ENCODE results near the gene MYO5A. TPM values are rescaled to one million over a fixed set of nuclear protein-coding genes. Genes with fewer than 3 reads are reported as not detected.
"Not testable (repeated sequence)": the region's sequence is repeated elsewhere in the genome, so short reads cannot be mapped to it uniquely, and the experiment has no call there.

MYO5A gene
- total RNA-seq, 1 experiment from 2014 or later = 21.8 TPM

DNA sequence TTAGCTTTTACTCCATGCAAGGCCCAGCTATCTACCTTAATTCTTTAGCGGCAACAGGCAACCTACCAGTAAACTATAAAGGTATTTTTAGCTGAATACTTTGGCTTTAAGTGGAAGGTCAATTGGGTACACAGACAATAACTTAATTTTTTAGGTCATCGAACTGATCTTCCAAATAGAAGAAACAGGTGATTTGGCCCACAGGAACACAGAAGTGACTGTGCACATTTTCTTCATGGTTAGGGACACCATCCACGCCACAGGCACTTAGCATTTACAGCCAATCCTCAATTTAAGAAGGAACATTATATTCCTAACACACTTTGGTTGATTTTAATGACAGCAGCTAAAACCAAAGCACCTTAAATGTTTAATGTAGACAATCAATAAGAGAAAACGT, 38.2 kb upstream of the MYO5A start:
- H3K79me1 ChIP-seq (ENCODE audit: insufficient read depth, low read depth, low read length, poor library complexity, severe bottlenecking) = no peaks in the 10 kb centered on the region
- H3K23me2 ChIP-seq (ENCODE audit: insufficient read length, low read depth, low read length, poor library complexity, severe bottlenecking) = peaks cover 7% of the 10 kb centered on the region
- no peaks in the 10 kb centered on the region for H3K9me3 ChIP-seq (ENCODE audit: control insufficient read depth, low read depth, low read length)
- no peak for DNase-seq
- no peaks in the 10 kb centered on the region for H4K20me1 ChIP-seq (ENCODE audit: control insufficient read depth, insufficient read depth, insufficient read length)
- no peak overlapping the region for H4K8ac ChIP-seq (replicated peaks; ENCODE audit: insufficient read length, low read depth, low read length)
- H3T11ph ChIP-seq (ENCODE audit: low read length) = no peak overlapping the region
- no peak overlapping the region for H4K91ac ChIP-seq (ENCODE audit: insufficient read length, low read depth, low read length)
- H3K18ac ChIP-seq (ENCODE audit: insufficient read length, low read depth, low read length) = no peak overlapping the region
- no peak overlapping the region for H2BK12ac ChIP-seq (ENCODE audit: insufficient read length, low read depth, low read length)
- H2BK5ac ChIP-seq (ENCODE audit: insufficient read length, low read length) = no peak overlapping the region
- no peak overlapping the region for H3K23ac ChIP-seq (ENCODE audit: insufficient read length, low read depth, low read length)
- no peak overlapping the region for H2AK5ac ChIP-seq (ENCODE audit: insufficient read length, low read length)
- H3K14ac ChIP-seq (ENCODE audit: insufficient read depth, low read length) = no peak overlapping the region
- no peak overlapping the region for H2BK120ac ChIP-seq (ENCODE audit: low read depth, low read length, poor library complexity, severe bottlenecking)
- no peak overlapping the region for H2AFZ ChIP-seq (ENCODE audit: low read length)
- Mint-ChIP-seq H3K9me3 (no peaks in the 10 kb centered on the region; a peak in 1 of 5 replicates), H3K4me3 (peak overlapping the region; percentile 97), H3K4me1 (peaks cover 31 to 34% of the 10 kb centered on the region in 2 experiments), H3K27me3 (ENCODE audit: low read depth) (no peaks in the 10 kb centered on the region), H3K36me3 (ENCODE audit: insufficient read depth in 1 of 3, low read depth in 3 of 3) (peaks cover 0 to 7% (median 4%) of the 10 kb centered on the region in 3 experiments; a peak in 3 of 7 replicates), H3K27ac (no peak overlapping the region; a peak in 1 of 7 replicates)
- H4K5ac ChIP-seq (ENCODE audit: insufficient read length, low read depth, low read length) = no peak overlapping the region
- H3K4ac ChIP-seq (ENCODE audit: low read depth, low read length) = no peak overlapping the region
- peak overlapping the region; percentile 91 for H3K4me2 ChIP-seq (ENCODE audit: insufficient read depth, insufficient read length, low read length)
- H3K27ac ChIP-seq (ENCODE audit: insufficient read length, low read depth, low read length) = no peak overlapping the region
- H2BK20ac ChIP-seq (ENCODE audit: low read depth, low read length, poor library complexity, severe bottlenecking) = no peak overlapping the region
- no peak overlapping the region for H3K56ac ChIP-seq (ENCODE audit: insufficient read length, low read depth, low read length)
- WGBS (ENCODE audit: extremely low coverage, insufficient read length, low lambda C conversion rate) = no CpG with 5 or more reads among the region's 4 CpGs
- no peak overlapping the region for H2BK15ac ChIP-seq (ENCODE audit: low read depth, low read length)
- no peaks in the 10 kb centered on the region for H3K27me3 ChIP-seq (ENCODE audit: insufficient read depth, low read length)
- H3K9ac ChIP-seq (ENCODE audit: extremely low read depth, insufficient read length, low read length) = peak overlapping the region; percentile 66
- TF ChIP-seq, protein P1, sequence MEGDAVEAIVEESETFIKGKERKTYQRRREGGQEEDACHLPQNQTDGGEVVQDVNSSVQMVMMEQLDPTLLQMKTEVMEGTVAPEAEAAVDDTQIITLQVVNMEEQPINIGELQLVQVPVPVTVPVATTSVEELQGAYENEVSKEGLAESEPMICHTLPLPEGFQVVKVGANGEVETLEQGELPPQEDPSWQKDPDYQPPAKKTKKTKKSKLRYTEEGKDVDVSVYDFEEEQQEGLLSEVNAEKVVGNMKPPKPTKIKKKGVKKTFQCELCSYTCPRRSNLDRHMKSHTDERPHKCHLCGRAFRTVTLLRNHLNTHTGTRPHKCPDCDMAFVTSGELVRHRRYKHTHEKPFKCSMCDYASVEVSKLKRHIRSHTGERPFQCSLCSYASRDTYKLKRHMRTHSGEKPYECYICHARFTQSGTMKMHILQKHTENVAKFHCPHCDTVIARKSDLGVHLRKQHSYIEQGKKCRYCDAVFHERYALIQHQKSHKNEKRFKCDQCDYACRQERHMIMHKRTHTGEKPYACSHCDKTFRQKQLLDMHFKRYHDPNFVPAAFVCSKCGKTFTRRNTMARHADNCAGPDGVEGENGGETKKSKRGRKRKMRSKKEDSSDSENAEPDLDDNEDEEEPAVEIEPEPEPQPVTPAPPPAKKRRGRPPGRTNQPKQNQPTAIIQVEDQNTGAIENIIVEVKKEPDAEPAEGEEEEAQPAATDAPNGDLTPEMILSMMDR (conservative IDR thresholded peaks at IDR 0.05) = no peak
- no peaks in the 10 kb centered on the region for H3K4me1 ChIP-seq (ENCODE audit: insufficient read depth, low read length)
- H3K79me2 ChIP-seq (ENCODE audit: insufficient read depth, low read length) = peaks cover 59% of the 10 kb centered on the region

DNA sequence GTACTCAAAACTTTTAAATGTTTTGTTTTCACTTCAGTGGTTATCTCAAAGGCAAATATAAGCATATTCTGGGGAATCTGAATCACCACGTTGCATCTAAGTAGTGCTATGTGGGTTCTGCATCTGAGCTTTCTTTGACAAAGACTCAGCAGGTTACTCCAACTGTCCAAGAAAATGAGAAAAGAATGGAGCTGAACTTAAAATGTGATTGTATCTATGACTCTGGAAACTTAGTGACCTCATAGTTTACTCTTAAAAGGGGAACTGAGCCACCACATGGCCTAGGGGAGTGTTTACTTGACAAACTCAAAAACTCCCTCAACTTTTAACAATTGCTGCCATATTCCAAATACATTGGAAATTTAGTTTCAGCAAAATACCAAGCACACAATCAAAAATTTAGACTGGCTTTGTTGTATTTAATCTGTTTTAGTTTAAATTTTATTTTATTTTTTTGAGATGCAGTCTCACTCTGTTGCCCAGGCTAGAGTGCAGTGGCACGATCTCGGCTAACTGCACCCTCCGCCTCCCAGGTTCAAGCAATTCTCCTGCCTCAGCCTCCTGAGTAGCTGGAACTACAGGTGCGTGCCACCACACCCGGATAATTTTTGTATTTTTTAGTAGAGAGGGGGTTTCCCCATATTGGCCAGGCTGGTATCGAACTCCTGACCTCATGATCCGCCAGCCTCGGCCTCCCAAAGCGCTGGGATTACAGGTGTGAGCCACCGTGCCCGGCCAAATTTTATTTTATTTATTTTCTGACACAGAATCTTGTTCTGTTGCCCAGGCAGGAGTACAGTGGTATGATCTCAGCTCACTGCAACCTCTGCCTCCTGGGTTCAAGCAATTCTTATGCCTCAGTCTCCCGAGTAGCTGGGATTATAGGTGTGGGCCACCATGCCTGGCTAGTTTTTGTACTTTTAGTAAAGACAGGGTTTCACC, 37.0 kb upstream of the MYO5A start:
- H2BK120ac ChIP-seq (ENCODE audit: low read depth, low read length, poor library complexity, severe bottlenecking); H3K4me2 ChIP-seq (ENCODE audit: insufficient read depth, insufficient read length, low read length); DNase-seq; H4K5ac ChIP-seq (ENCODE audit: insufficient read length, low read depth, low read length); H3K18ac ChIP-seq (ENCODE audit: insufficient read length, low read depth, low read length); H2BK20ac ChIP-seq (ENCODE audit: low read depth, low read length, poor library complexity, severe bottlenecking); H3K9me3 ChIP-seq (ENCODE audit: control insufficient read depth, low read depth, low read length); H3K23me2 ChIP-seq (ENCODE audit: insufficient read length, low read depth, low read length, poor library complexity, severe bottlenecking); H4K91ac ChIP-seq (ENCODE audit: insufficient read length, low read depth, low read length); H3K79me1 ChIP-seq (ENCODE audit: insufficient read depth, low read depth, low read length, poor library complexity, severe bottlenecking); H3K4ac ChIP-seq (ENCODE audit: low read depth, low read length); H3K14ac ChIP-seq (ENCODE audit: insufficient read depth, low read length); H3K9ac ChIP-seq (ENCODE audit: extremely low read depth, insufficient read length, low read length); H2AFZ ChIP-seq (ENCODE audit: low read length); H3K36me3 Mint-ChIP-seq (ENCODE audit: insufficient read depth in 1 of 3, low read depth in 3 of 3); H3K27me3 ChIP-seq (ENCODE audit: insufficient read depth, low read length); H2BK12ac ChIP-seq (ENCODE audit: insufficient read length, low read depth, low read length); H2BK15ac ChIP-seq (ENCODE audit: low read depth, low read length); H3K56ac ChIP-seq (ENCODE audit: insufficient read length, low read depth, low read length); H3K23ac ChIP-seq (ENCODE audit: insufficient read length, low read depth, low read length); H3T11ph ChIP-seq (ENCODE audit: low read length); H4K8ac ChIP-seq (replicated peaks; ENCODE audit: insufficient read length, low read depth, low read length); H3K9me3 Mint-ChIP-seq; H3K27me3 Mint-ChIP-seq (ENCODE audit: low read depth); H4K20me1 ChIP-seq (ENCODE audit: control insufficient read depth, insufficient read depth, insufficient read length); H3K27ac ChIP-seq (ENCODE audit: insufficient read length, low read depth, low read length); H3K4me3 Mint-ChIP-seq; H3K4me1 ChIP-seq (ENCODE audit: insufficient read depth, low read length); H2AK5ac ChIP-seq (ENCODE audit: insufficient read length, low read length); H2BK5ac ChIP-seq (ENCODE audit: insufficient read length, low read length): not testable (repeated sequence)
- WGBS (ENCODE audit: extremely low coverage, insufficient read length, low lambda C conversion rate) = no CpG with 5 or more reads among the region's 13 CpGs
- Mint-ChIP-seq H3K27ac (peak overlapping the region in 1 of 3 experiments; percentile 51; a peak in 3 of 7 replicates), H3K4me1 (peaks cover 33 to 34% of the 10 kb centered on the region in 2 experiments)
- peaks cover 67% of the 10 kb centered on the region for H3K79me2 ChIP-seq (ENCODE audit: insufficient read depth, low read length)
